NCI-H2227 (cell line): ENCODE data around the gene EWSR1.

ENCODE experiments used
- DNase-seq: peaks from one replicate; lab custom pipeline; 2025; ENCODE audit not compliant: unreplicated experiment; lab: John Stamatoyannopoulos, UW

The EWSR1 gene

DNA sequence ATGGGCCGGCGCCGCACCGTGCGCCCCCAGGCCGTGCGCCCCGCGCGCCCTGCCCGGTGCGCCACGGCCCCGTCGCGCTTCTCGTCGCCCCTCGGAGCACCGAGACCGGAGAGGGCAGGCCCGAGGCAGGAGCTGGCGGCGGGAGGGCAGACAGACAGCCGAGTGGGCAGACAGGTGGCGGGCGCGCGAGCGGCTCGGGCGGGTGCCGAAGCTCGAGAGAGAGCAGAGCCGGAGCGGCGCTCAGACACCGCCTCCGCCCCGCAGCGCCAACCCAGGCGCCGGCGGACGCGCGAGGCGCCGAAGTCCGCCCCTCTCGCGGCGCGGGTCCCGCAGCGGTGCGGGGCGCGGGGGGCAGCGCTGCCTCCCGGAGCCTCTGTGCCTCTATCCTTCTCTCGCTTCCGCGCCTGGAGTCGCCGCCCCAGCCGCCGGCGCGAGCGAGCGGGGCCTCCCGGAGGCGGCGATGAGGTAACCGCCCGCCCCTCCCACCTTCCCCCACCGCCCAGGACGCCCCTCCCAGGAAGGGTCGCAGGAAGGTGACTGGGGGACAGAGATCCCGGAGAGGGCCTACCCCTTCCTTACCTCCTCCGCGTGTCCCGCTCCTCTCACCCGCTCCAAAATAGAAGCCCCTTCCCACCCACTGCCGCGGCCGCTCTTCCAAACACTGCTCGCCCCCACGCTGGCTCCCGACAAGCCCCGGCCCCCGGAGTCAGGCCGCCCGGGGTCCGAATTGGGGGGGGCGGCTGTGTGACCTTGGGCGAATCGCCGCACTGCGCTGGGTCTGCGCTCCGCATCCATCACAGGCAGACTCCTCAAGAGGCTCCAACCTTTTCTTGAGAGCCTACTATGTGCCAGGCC lies 47.4 kb downstream of the EWSR1 start, which contains the start of gene RASL10A:
RASL10A (minus strand) TSS at position 412 of the 855 bp plus-strand sequence. CDS start 451 bp downstream, outside the sequence.
- DNase-seq = peak; percentile 52

GRCh38 chr22:29316141-29316828 lies 48.2 kb downstream of the EWSR1 start:
- no peak for DNase-seq

DNA sequence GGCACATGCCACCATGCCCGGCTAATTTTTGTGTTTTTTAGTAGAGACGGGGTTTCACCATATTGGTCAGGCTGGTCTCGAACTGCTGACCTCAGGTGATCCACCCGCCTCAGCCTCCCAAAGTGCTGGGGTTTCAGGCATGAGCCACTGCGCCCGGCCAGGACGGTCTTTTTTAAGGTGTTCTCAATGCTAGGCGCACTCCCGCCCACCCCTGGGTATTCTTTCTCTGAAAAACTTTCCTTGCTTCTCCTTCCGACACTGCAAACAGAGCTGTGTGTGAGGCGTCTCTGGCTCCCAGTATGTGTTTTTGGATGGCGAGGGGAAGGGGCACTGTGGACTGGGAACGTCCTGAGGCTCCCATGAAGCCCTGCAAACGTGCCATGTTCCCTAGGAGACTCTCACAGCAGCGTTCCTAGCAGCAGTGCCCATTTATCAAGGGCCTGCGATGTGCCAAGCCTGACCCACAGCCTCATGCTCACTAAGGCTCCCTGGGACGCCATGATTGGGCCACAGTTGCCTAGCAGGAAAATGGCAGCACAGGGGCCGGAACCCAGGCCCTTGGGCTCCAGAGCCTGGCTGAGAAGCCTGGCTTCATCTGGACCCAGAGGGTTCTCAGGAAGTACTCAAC lies 49.9 kb downstream of the EWSR1 start:
- no peak for DNase-seq

- no peak for DNase-seq
Measured at GRCh38 chr22:29319072-29319471, 51.0 kb downstream of the EWSR1 start.

- DNase-seq = no peak
Measured at GRCh38 chr22:29320546-29320945, 52.5 kb downstream of the EWSR1 start.

GRCh38 chr22:29323641-29324040 lies 55.6 kb downstream of the EWSR1 start:
- no peak for DNase-seq

DNA sequence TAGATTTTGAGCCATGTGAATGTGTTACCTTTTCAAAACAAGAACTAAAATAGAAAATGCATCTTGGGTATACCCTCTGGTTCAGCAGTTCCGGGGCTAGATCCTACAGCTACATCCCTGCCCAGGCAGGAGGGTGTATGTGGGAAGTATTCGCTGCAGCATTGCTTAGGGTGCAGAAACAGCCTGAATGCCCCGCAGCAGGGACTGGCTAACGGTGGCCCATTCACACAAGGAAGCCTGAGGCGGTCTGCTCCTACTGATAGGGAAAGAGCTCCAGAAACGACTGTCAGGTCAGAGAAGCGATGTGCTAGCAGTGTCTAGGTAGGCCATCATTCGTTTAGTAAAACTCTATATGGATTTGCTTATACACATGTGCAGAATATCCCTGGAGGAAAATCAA lies 57.3 kb downstream of the EWSR1 start:
- DNase-seq = no peak

DNA sequence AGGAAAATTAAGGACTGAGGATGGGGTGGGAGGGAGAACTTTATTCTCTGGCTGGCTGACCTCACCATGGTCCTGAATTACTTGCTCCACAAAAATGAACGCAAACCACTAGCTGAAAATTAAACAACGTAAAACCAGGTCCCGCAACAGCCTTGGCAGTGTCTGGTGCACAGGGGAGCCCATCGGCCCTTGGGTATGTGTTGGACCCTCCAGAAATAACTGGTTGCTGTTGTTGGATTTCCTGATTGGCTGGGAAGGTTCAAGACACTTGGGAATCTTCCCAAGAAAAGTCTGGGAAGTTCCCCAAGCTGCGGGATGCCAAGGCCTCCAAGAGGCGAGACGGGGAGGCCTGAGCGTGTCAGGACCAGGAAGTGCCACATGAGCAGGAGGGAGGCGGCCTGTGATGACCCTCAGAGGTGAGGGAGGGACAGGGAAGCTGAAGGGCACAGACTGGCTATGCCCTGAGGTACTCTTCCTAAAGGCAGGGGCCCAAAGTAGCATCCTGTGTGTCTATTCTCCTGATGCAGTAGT lies 57.8 kb downstream of the EWSR1 start:
- DNase-seq = no peak

DNA sequence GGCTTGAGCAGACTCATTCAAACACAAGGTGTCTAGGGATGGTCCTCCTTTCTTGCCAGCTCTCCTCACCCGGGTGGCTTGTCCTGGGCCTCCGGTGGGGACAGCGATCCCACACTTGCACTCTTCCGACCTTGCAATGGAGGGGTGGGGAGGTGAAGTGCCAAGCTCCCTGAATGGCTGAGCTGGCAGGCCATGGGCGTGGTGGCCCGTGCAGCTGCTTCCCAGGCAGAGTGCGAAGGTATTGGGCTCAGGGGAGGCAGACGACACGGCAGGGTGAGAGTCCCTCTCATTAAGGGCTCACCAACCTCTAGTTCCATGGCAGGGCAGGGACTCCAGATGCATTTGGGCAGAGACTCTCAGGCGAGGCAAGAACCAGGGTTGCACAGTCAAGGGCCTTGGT lies 58.4 kb downstream of the EWSR1 start:
- no peak for DNase-seq

DNA sequence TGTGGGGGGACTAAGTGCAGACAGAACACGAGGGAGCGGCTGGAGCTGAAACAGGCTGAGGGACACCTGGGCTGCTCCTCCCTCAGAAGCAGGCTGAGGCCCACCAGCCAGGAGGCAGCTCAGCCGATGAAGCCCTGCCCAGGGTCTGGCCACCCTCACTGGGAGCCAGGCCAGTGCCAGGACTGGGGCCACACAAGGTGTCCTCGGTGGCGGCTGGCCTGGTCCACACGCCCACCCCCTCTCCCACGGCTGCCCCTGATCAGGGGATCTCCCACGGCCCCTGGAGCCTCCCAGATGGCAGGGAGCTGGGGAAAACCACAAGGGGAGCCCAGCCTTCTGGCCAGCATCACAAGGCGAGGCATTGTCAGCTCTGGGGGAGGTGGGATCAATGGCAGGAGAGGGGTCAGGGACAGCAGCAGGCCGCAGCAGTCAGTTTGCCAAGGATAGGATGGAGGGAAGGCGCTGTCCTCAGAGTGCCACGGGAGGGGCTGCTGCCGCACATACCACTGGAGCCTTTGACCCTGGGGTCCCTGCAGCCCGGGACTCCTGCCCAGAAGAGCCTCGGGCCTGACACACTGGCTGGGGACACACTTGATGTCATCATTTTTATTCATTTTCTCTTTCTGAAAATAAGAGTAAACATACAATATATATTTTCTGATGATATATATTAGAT lies 59.2 kb downstream of the EWSR1 start:
- no peak for DNase-seq

GRCh38 chr22:29328055-29328454 lies 60.0 kb downstream of the EWSR1 start:
- no peak for DNase-seq

DNA sequence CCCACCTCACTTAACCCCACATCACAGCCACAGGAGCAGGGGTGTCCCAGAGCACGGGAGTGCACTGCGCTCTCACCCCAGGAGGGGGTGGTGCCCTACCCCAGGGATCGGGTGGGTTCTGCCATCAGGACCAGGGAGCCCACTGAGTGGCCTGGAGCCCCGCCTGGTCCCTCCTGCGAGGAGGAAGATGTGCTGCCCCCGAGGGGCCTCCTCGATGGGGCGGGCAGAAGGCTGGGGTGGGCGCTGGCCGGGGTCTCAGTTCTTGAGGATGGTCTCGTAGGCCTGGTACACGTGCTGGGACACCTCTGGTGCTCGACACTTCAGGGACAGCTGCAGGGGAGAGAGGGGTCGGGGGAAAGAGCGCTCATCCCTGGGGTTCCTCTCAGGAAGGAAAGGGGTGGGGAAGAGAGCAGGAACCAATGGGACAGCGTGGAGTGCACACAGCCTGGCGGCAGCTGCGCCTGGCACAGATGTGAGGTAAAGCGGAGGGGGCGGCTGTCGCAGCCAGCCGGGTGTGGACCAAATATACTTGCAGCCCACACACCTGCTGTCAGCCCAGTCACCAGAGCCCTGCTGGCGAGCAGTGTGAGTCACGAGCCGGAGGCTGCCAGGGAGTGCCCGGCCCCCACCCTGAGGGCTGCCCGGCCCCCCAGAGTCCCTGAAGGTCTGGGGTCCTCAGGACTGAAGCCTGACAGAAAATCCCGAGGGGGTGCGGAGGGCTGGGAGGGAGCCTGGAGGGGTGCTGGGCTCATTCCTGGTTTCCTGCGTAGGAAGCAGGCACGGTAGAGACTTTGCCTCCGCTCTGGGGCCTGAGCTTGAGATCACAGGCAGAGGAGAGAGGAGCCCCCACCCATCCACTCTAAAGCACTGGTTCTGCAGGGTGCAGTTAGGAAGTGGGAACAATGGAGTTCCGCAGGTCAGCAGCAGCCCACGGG lies 60.8 kb downstream of the EWSR1 start:
- DNase-seq = no peak

DNA sequence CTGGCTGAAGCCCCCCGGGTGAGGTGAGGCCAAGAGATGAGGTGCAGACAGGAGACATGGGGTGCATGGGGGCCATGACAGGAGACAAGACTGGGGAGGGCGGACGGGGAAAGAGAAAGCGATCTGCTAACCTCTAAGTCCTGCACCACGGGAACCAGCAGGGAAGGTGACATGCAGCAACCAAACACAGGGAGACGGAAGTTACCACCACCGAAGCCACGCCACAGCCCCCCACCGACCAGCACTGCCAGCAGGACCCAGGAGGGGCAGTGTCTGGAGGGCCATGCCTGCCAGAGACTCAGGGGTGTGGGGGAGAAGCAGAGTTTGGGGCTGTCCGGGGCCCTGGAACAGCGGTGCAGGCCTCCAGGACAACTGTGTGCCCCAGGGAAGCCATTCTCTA lies 61.5 kb downstream of the EWSR1 start:
- no peak for DNase-seq

DNA sequence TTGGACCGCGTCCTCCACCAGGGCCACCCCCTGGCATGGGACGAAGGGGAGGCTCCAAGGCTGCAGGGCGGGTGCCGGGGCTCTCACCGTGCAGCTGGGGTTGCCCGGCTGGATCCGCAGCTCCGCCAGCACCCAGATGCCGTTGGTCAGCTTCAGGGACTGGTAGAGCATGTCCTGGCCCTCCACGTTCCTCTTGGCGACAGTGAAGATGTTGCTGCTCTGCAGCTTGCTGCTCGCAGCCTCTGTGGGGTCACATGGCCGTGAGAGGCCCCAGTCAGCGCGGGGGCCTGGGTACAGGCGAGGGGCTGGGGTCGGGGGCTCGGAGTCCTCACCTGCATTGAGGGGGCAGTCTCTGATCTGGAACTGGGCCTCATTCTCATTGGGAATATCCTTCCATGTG lies 62.2 kb downstream of the EWSR1 start:
- no peak for DNase-seq

GRCh38 chr22:29330753-29331152 lies 62.7 kb downstream of the EWSR1 start:
- no peak for DNase-seq

GRCh38 chr22:29331213-29331612 lies 63.1 kb downstream of the EWSR1 start:
- no peak for DNase-seq

GRCh38 chr22:29331658-29332300 lies 63.7 kb downstream of the EWSR1 start:
- DNase-seq = no peak

GRCh38 chr22:29332886-29333496 lies 64.9 kb downstream of the EWSR1 start:
- no peak for DNase-seq

GRCh38 chr22:29334148-29334547 lies 66.1 kb downstream of the EWSR1 start:
- no peak for DNase-seq
